SU-DHL-6 (cell line): ENCODE results near the gene CSNK1D.

Source experiments
- H2AFZ ChIP-seq: fragments of 200-600 bp; sonication (generic); 2 replicates; pipeline ENCODE4 v1.6.1; 2014; ENCODE audit warnings: low read depth, mild to moderate bottlenecking, moderate library complexity, mixed read lengths, antibody characterized with exemption, low read length; ENCODE audit not compliant: severe bottlenecking
- H3F3A ChIP-seq: fragments of 200-600 bp; shearing (Covaris generic); 2 replicates; pipeline ENCODE4 v1.6.0; 2016; ENCODE audit warnings: antibody characterized with exemption, mild to moderate bottlenecking; ENCODE audit not compliant: insufficient read depth
- H3K27ac ChIP-seq: fragments of 200-600 bp; sonication (generic); 2 replicates; pipeline ENCODE4 v1.5.1; 2016; ENCODE audit warnings: low read depth, mild to moderate bottlenecking, low read length, moderate library complexity, mixed read lengths
- H3K27me3 ChIP-seq: fragments of 200-600 bp; sonication (generic), shearing (Covaris generic); 2 replicates; pipeline ENCODE4 v1.6.0; 2014; ENCODE audit warnings: mild to moderate bottlenecking, low read length
- H3K36me3 ChIP-seq: fragments of 200-600 bp; sonication (generic); 2 replicates; pipeline ENCODE4 v1.6.1; 2014; ENCODE audit warnings: mild to moderate bottlenecking, low read length, mixed read lengths
- H3K4me2 ChIP-seq: fragments of 300-600, 200-600 bp; shearing (Covaris generic), sonication (generic); 2 replicates; pipeline ENCODE4 v1.6.0; 2014; ENCODE audit warnings: low read length, low read depth, mild to moderate bottlenecking; ENCODE audit not compliant: poor library complexity, severe bottlenecking
- H3K4me3 ChIP-seq: fragments of 200-600 bp; sonication (generic); 2 replicates; pipeline ENCODE4 v1.5.1; 2014; ENCODE audit warnings: antibody characterized with exemption, low read length, mild to moderate bottlenecking, mixed read lengths; ENCODE audit not compliant: insufficient read depth, poor library complexity, severe bottlenecking
- H3K79me2 ChIP-seq: fragments of 200-600 bp; sonication (generic); 2 replicates; pipeline ENCODE4 v1.6.1; 2014; ENCODE audit warnings: mild to moderate bottlenecking, low read length, moderate library complexity; ENCODE audit not compliant: insufficient read depth
- H3K9ac ChIP-seq: fragments of 200-600 bp; sonication (generic); 2 replicates; pipeline ENCODE4 v1.7.0; 2014; ENCODE audit warnings: mild to moderate bottlenecking, low read length
- H3K9me2 ChIP-seq: fragments of 200-600 bp; sonication (generic); replicated peaks from 2 replicates; pipeline ENCODE4 v1.6.1; 2014; ENCODE audit warnings: low read length; ENCODE audit not compliant: insufficient read depth
- H3K9me3 ChIP-seq: fragments of 200-600 bp; sonication (generic); 2 replicates; pipeline ENCODE4 v1.6.1; 2014; ENCODE audit warnings: low read length, mixed read lengths; ENCODE audit not compliant: insufficient read depth
- H4K20me1 ChIP-seq: fragments of 200-600 bp; sonication (generic); 2 replicates; pipeline ENCODE4 v1.6.1; 2014; ENCODE audit warnings: low read depth, mild to moderate bottlenecking, antibody characterized with exemption, low read length, moderate library complexity, mixed read lengths
- CTCF ChIP-seq: fragments of 200-600 bp; sonication (generic); IDR thresholded peaks from one replicate; pipeline ENCODE4 v1.5.1; 2017; ENCODE audit warnings: antibody characterized with exemption, mild to moderate bottlenecking, low read length, moderate library complexity; ENCODE audit not compliant: insufficient read depth, poor library complexity, severe bottlenecking
- EZH2phosphoT487 ChIP-seq: fragments of 200-600 bp; sonication (generic), shearing (Covaris generic); conservative IDR thresholded peaks from 2 replicates; pipeline ENCODE4 v1.6.1; 2018; ENCODE audit warnings: mild to moderate bottlenecking, antibody characterized with exemption, low read length, moderate library complexity, mixed read lengths

The CSNK1D gene

GRCh38 chr17:82237083-82237745, 36.3 kb downstream of the CSNK1D start:
- Histone ChIP-seq H4K20me1 (no peaks in the 10 kb centered on the region), H3K4me2 (no peak overlapping the region), H3K36me3 (no peaks in the 10 kb centered on the region), H2AFZ (no peak overlapping the region), H3K79me2 (no peaks in the 10 kb centered on the region), H3F3A (no peaks in the 10 kb centered on the region), H3K9me2 (no peaks in the 10 kb centered on the region), H3K9ac (no peak overlapping the region), H3K4me3 (no peak overlapping the region), H3K9me3 (no peaks in the 10 kb centered on the region), H3K27me3 (no peaks in the 10 kb centered on the region), H3K27ac (no peak overlapping the region)
- TF ChIP-seq CTCF: no peak
- no peak for TF ChIP-seq EZH2phosphoT487

- Histone ChIP-seq H3F3A (no peaks in the 10 kb centered on the region), H4K20me1 (no peaks in the 10 kb centered on the region), H2AFZ (no peak overlapping the region), H3K9me2 (no peaks in the 10 kb centered on the region), H3K36me3 (no peaks in the 10 kb centered on the region), H3K9ac (no peak overlapping the region), H3K27me3 (no peaks in the 10 kb centered on the region), H3K27ac (no peak overlapping the region), H3K79me2 (no peaks in the 10 kb centered on the region), H3K4me3 (no peak overlapping the region), H3K4me2 (no peak overlapping the region), H3K9me3 (no peaks in the 10 kb centered on the region)
- TF ChIP-seq EZH2phosphoT487 (no peak), CTCF (peak; percentile 71)
Measured at GRCh38 chr17:82236142-82236971, 37.1 kb downstream of the CSNK1D start.

GRCh38 chr17:82235775-82236141, 37.7 kb downstream of the CSNK1D start:
- no peak overlapping the region for H3K27ac ChIP-seq
- H3K36me3 ChIP-seq: no peaks in the 10 kb centered on the region
- no peaks in the 10 kb centered on the region for H3F3A ChIP-seq
- H3K79me2 ChIP-seq: no peaks in the 10 kb centered on the region
- TF ChIP-seq CTCF: no peak
- no peaks in the 10 kb centered on the region for H3K9me2 ChIP-seq
- H3K9ac ChIP-seq: no peak overlapping the region
- H3K27me3 ChIP-seq: no peaks in the 10 kb centered on the region
- no peak overlapping the region for H3K4me3 ChIP-seq
- H3K9me3 ChIP-seq: no peaks in the 10 kb centered on the region
- H2AFZ ChIP-seq: no peak overlapping the region
- no peak overlapping the region for H3K4me2 ChIP-seq
- no peaks in the 10 kb centered on the region for H4K20me1 ChIP-seq
